HG03378 (cell line): ENCODE data around the gene FSTL4.

Source experiments
- ATAC-seq: cut with Tn5 transposase; IDR thresholded peaks from one replicate; pipeline ENCODE4 v1.9.1; 2021; ENCODE audit warnings: mild to moderate bottlenecking, moderate library complexity; ENCODE audit not compliant: unreplicated experiment

Gene FSTL4

DNA sequence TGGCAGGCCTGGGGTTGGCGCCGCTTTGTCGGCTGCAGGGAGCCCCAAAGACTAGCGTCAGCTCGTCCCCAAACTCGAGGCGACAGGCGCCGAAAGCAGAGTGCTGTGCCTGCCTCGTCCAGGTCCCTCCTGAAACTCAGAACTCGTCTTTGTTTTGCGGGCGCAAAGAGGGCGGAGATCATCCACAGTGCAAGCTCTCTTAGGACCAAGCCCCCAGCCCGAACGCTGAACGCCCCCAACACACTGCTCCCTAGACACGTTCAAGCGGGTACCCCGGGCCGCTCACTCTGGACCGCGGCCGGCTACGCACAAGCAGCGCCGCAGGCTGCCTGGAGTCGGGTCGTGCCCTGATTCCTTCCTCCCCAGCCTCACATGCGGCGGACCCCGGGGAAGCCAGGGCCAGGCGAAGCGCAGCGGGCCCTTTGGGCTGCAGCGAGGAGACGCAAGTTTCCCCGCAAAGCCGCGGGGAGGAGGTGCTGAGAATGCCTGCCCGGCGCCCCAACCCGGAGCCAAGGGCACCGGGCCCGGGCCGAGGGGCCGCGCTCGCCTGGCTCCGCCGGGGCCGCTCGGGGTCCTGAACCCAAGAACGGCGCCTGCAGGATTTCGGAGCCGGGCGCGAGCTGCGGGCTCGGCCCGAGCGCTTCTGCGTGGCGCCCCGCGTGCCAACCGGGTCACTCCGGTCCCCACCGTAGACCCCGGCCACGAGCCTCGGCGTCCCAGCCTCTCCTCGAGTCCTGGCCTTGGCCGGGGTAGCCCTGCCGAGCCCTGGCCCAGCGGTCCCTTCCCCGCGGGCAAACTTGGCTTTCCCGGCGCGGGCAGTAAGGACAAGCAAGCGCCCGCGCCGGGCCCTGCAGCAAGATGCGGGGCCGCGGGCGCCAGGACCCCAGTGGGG, 738 bp downstream of the FSTL4 start:
- no peak for ATAC-seq

DNA sequence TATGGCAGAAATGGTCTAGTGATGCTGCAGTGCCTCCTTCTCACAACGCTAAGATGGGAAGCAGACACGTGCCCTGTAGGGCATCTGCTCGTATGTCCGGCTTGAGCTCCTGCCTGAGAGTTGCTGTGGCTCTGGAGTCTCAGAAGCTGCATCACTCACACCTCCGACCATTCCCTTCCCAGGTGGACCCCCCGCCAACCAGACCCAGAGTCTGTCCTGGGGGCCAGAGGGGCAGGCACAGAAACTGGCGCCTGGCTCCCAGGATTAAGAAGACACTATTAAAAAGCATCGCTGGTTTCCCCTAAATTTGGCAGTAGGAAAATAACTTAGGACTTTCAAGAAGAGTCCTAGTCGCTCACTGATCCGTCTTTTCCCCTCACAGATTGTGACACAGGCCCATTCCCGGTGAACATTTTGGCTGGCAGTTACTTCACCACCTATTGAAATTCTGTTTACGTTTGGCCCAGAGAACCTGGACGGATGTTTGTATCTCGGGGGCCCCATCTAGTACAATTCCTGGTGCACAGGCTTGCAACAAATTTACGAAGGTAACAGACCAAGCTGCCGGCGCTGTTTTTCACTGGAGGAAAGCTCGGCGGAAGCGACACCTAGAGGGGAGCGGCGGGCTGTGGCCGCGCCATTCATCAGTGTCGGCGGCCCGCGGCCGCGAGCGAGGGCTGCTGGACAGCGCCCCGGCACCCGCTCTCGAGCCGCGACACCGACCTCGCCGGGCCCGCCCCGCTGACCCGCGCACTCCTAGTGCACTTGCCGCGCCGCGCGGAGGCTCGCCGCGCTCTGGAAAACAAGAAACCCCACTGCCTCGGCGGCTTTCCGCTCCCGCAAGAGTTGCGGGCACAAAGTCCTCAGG, 1.6 kb downstream of the FSTL4 start:
- no peak for ATAC-seq

DNA sequence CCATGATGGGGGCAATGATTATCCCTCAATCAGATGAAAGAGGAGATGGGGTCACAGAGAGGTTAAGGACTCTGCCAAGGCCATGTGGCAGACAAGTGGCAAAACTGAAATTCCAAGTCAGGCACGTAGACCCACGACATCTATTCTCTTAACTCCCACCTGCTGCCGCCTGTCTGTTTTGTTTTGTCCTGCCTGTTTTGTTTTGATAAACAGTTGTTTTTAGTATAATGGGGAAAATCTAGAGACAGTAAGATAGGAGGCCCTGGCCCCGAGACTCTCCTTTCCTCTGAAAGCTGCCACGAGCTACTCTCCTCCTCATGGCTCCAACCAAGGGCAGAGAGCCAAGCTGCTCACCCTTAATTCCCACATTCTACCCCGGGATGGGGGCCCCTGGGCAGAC, 4.9 kb downstream of the FSTL4 start:
- no peak for ATAC-seq

DNA sequence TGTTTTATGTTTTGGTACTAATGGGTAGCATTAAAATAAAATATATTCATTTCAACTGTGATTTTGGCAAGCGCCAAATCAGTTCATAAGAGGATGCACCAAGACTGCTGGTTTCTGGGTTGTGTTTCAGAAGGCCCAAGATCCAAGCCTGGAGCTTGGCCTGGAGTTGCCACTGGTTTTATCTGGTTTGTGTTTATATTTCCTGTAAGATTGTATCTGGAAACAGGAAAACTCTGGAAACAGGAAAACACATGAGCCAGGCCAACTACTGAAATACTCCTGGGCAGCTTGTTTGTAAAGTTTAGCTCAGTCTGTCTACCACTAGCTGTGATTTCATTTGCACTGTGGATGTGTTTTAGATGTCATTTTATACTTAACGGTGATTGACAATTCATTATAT, 5.5 kb downstream of the FSTL4 start:
- ATAC-seq = no peak

DNA sequence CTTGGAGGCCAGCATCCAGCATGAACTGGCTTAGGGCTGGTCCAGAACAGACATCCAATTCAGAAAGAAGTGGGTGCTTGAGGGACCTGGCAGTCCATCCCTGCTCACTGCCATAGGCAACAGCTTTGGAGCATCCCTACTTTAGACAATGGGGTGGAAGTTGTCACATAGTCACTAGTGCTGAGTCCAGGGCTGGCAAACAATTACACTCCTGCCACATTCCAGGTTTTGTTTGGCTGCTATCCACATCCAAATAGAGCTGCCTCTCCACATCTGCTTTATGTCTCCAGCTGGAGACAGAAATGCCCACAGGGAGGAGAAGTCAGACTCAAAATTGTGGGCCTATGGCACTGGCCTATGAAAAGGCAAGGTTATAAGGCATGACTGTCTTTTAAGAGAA, 7.0 kb downstream of the FSTL4 start:
- no peak for ATAC-seq

DNA sequence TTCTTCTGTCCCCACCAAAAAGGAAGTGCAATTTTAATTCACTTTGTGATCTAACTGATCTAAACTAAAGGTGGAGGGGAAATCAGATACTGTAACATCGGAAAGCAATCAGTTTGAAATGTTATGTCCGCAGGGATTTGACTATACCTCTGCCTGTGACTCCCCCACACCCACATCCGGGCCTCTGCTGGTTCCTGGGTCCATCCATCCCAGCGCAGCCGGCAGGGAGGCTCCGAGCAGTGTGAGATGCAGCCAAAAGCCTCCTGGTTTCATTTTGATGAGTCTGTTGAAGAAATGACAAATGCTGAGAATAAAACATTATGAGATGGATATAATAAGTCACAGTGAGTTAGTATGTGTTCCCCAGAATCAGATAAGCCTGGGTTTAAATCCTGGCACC, 8.6 kb downstream of the FSTL4 start:
- ATAC-seq = no peak

DNA sequence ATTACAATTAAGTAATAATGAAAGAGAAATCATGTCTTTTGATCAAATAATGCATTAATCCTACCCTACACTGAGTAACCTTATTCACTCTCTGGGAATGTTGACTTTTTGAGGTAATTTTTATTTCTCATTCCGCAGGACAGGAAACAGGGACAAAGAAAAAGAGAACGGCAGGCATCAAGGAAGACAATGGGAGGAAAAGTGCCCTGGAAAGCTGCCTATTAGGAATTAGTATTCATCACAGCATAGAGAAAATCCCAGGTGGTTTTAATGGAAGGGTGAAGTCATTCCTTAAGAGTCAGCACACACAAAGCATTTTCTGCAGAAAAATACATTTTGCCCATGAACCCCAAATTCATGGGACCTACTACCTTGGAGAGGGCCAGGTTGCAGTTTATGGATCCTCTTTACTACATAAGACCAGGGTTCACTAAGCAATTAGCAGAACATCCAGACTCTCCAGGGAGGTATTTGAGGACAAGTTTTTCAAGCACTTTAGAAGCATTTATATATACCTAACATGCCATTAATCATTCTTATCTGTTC, 9.4 kb downstream of the FSTL4 start:
- ATAC-seq = no peak

DNA sequence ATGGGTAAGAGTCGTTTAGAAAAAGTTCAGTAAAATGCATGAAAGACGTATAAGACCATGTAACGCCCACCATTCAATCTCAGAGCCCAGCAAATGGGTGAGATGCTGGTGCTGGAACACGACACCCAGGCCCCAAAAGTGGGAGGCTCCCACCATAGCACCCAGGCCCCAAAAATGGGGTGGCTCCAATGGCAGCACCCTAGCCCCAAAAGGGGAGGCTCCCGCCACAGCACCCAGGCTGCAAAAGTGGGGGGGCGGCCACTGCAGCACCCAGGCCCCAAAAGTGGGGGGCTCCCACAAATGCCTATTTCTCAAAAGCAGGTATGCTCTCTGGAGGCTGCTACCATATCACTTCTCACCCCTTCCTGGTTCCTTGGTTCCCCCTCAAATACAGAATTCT, 12.7 kb downstream of the FSTL4 start:
- no peak for ATAC-seq

DNA sequence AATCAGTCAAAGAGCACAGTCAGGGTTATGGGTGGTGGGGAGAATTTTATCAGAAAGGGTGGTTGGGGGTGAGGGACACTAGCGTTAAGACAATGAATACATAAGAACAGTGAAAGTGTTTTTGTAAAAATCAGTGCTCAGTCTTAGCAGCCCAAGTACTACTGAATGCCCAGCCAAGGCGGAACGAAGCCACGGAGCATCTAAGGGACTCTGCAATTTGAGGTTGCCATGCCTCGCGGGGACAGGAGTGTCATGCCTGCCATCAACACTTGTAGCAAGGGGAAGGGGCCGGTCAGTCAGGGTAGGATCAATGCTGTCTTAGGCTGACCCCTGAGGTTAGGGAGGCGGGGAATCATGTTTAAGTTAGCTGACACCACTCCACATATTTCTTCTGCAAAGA, 13.3 kb downstream of the FSTL4 start:
- no peak for ATAC-seq

DNA sequence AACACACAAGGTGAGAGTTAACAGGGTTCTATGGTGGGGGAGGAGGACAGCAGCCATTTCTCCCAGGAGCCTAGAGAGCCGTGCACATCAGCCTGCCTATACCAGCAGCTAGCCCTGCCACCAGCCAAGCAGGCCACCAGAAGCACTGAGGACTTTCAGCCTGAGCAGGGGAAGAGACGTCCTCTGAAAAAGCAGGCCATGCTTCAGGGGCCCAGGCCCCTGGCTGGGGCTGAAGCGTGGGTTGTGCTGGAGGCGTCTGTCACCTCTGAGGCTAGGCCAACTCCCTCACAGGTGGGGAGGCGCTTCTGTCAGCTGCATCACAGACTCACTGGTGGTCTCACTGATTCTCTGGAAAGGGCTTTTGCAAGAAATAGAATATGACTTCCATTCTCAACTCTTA, 16.3 kb downstream of the FSTL4 start:
- ATAC-seq = no peak

DNA sequence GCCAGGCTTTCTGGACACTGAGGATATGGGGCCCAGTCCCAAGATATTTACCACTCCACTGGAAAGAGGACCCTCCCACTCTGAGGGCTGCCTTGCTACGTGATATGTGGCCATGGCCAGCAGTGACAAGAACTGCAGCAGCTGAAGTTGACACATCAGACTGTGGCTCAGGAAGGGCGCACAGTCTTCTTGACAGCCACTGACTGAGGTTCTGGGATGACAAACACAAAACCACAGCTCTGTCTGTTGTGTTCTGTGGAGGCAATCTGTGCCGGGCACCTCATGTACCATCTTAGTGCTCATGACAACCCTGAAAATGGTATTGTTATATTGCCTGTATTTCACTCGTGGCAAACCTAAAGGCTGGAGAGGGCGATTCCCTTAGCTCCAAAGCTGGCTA, 16.9 kb downstream of the FSTL4 start:
- ATAC-seq = no peak

DNA sequence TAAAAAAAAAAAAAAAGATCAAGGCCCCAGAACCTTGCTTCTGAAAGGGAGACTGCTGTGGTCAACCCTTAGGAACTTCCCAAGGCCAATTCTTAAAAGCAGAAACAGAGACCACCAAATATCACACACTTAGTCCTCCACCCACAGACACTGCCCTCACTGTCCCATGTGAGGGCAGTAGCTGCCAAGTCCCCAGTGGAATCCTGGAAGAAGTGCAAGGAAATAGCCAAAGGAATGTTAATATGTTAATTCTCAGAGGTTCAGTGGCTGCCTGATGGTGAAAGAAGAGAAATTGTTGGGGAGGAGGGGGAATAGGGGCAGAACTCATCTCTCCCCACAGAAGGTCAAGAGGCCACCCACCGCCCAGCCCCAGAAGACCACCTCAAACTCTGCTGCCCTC, 23.1 kb downstream of the FSTL4 start:
- no peak for ATAC-seq

DNA sequence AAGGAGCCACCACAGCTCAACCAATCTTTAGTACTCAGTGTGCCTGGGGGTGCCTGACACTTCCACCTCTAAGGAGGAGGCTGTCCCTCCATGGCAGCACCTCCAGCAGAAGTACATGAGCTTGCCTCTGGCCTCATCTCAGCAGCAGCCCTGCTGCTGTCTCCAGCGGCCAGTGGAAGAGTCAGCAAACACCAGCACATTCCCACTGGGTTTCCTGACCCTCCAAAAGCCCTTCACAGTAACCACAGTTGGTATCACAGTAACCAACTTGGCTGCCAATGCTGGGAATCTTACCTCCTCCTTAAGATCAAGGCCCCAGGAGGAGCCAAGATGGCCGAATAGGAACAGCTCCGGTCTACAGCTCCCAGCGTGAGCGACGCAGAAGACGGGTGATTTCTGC, 29.4 kb downstream of the FSTL4 start:
- no peak for ATAC-seq

DNA sequence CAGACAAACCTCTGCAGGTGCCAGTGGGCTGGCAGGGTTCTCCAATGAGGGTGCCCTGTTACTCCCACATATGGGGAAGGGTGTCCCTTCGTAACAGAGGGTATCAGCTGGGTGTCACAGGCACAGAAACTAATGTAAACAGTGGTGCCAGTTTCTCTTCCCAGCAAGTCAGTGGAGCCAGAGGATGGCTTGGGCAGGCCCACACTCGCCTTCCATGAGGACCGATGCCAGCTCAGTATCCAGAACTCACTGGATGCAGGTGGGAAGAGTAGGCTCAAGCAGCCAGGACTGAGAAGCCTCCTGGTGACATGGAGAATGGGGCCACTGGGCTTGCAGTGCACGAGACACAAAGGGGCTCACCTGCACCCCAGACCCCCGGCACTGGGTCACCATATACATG, 30.4 kb downstream of the FSTL4 start:
- ATAC-seq = no peak

DNA sequence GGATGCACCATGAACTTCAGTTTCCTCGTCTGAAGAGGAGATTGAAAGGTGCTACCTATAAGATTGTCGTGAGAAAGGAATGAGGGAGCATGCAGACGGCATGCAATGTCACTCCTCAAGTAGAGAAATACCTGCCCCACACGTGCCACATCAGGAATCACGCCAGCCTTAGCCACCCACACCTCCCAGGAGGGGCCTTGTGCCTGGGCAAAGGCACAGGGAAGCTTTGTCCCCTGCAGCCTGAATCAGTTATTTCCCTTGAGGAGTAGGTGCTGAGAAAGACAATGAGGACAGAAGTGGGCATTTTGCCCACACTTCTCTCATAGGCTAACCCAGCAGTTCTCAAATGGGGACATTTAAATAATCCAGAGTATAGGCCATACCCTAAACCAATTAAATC, 31.0 kb downstream of the FSTL4 start:
- ATAC-seq = no peak

DNA sequence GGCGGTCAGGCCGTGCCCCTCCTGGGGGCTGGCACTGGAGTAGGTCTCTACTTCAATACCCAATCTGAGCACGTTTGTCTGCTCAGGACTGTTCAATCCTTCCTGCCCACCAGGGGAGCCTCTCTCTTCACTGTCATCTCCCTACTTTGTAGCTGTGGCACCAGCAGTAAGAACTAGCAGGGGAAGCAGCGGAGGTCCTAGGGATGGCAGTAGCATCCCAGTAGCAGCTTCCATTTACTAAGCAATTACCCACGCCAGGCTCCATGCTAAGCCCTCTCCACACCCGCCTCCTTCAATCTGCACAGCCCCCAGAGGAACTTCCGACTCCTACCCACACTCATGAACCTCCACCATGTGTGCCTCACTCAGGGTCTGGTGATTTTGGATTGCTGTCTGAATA, 31.7 kb downstream of the FSTL4 start:
- no peak for ATAC-seq

DNA sequence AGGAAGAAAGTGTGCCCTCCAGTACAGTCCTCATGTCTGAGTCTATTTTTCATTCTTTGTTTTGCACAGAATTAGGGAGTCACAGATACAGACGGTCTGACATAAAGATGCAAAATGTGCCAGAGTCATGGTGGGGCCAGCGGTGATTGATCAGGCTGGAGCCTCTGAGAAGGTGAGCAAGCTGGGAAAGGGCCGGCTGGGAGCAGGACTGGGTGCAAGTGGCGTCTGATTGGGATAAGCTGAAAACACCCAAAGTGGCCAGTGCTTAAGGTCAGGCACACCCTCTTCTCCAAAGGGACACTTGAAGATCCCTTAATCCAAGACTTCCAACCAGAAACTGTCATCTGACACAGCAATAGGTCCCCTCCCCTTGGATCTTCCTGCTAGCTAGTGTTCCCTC, 32.6 kb downstream of the FSTL4 start:
- ATAC-seq = no peak

DNA sequence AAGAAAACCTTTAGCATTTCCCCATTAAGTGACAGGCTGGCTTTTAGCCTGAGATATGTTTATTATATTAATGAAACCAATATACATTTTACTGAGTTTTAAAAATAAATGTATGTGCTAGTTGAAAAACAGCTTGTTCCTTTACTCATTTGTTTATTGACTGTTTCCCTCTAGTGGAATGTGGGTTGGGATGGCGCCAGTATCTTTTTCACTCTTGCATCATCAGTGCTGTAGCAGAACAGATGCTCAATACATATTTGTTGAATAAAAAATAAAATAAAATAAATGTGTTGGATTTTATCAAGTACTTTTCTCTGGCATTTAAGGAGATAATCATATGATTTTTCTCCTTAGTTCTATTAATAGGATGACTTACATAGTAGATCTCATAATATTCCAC, 43.0 kb downstream of the FSTL4 start:
- no peak for ATAC-seq

DNA sequence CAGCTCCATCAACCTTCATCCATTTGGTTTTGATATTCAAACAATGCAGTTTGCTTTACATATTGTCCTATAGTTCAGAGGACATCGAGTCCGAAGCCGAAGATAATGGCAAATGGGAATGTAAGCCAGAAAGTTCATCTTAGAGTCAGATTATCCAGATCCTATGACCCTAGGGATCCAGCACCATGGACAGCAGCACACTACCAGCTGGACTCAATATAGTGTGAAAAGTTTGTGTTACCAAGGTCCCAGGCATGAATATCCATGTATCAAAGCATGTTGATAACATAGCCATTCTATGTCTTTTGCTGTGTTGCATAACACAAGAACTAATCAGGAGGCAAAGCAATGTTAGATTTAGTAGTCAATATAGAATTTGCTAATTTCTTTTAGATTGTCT, 46.3 kb downstream of the FSTL4 start:
- no peak for ATAC-seq

DNA sequence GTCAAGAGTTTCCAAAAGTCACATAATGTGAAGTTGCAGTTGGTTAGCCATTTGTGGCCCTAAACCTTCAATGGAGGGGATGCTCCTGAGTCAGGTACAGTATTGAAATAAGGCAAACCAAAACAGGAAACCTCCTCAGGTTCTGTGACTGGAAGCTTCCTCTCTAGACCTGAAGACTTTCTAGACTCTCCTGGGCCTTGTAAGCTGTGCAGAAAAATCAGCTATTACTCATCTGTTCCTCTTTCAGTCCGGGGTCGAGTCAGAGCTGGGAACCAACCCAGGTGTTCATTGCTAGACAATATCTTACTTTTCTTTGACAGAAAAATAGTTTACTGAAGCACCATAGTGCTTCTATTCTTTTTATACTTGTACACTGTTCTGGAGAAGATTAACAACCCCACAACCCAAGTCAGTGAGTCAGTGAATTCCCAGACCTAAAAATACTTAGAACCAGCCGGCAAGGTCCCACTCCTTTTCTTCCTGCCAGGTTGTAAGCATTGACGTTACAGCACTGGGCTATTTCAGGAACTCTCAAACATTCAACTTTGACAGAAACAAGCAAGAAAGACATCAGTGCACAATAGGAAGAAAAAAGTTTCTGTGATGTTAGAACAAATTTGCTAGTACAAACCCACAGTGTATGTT, 47.3 kb downstream of the FSTL4 start:
- ATAC-seq = no peak

DNA sequence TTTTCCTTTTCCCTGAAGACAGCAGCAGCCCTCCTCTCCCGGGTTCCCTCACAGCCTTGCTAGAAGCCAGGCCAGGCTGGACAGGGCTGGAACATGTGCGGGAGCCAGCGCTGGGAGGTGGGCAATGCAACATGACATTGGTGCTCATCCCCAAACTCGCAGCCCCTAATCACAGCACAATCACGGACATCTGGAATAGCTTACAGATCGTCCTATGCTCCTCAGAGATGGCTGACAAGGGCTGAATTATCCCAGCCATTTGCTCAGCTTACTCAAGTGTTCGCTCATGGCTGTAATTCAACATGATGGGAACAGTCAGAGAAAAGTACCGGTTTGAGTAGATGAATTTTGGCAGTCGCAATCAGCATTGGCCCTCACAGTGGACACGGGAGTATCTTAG, 49.8 kb downstream of the FSTL4 start:
- ATAC-seq = no peak
